Naive B cell (primary cell): ENCODE data around the gene KHSRP. TPM values are rescaled to one million over a fixed set of nuclear protein-coding genes. Genes with fewer than 3 reads are reported as not detected.

ENCODE experiments used
- ATAC-seq, 2 donors: fragments of 150-1000 bp; cut with Tn5 transposase; 2 replicates each; pipeline ENCODE4 v1.10.0; 2021; ENCODE audit warnings: low read depth in 2 of 2, mild to moderate bottlenecking in 2 of 2, moderate library complexity in 2 of 2
- DNase-seq: peaks from one replicate; pipeline ENCODE4 v3.0.0; 2022
- H3K27ac Mint-ChIP-seq, 6 donors: one replicate each; pipeline ENCODE4 v1.8.0; 2020 to 2022; ENCODE audit warnings: mild to moderate bottlenecking in 6 of 6, mixed read lengths in 6 of 6, moderate library complexity in 5 of 6, inconsistent platforms in 2 of 6
- H3K27me3 Mint-ChIP-seq, 3 donors: one replicate each; pipeline ENCODE4 v1.8.0; 2021 to 2022; ENCODE audit warnings: mixed read lengths in 3 of 3, mild to moderate bottlenecking in 1 of 3
- H3K36me3 Mint-ChIP-seq, 2 donors: one replicate each; pipeline ENCODE4 v1.8.0; 2020 to 2022; ENCODE audit warnings: mixed read lengths in 2 of 2, inconsistent platforms in 1 of 2, mild to moderate bottlenecking in 1 of 2
- H3K4me1 Mint-ChIP-seq, 3 donors: one replicate each; pipeline ENCODE4 v1.8.0; 2020 to 2022; ENCODE audit warnings: mixed read lengths in 3 of 3, inconsistent platforms in 1 of 3, mild to moderate bottlenecking in 1 of 3, moderate library complexity in 1 of 3
- H3K4me3 Mint-ChIP-seq, 8 donors: one replicate each; pipeline ENCODE4 v1.8.0; 2020 to 2022; ENCODE audit warnings: mild to moderate bottlenecking in 8 of 8, mixed read lengths in 8 of 8, moderate library complexity in 8 of 8, inconsistent platforms in 2 of 8
- H3K9me3 Mint-ChIP-seq, 7 donors: one replicate each; pipeline ENCODE4 v1.8.0; 2020 to 2022; ENCODE audit warnings: mixed read lengths in 7 of 7, mild to moderate bottlenecking in 5 of 7, inconsistent platforms in 2 of 7, moderate library complexity in 1 of 7
- polyA plus RNA-seq, 6 donors: library from polyadenylated mRNA; unstranded; fragments of 300-500 nt; fragmentation: Illumina TruSeq; gene quantifications; one replicate each; pipeline ENCODE4 v1.2.3, GENCODE V29; 2021; ENCODE audit warnings: low read depth in 6 of 6

The KHSRP gene
- polyA plus RNA-seq, 6 donors from 2014 or later, result 12.1 to 26.3 (median 20.6) TPM

DNA sequence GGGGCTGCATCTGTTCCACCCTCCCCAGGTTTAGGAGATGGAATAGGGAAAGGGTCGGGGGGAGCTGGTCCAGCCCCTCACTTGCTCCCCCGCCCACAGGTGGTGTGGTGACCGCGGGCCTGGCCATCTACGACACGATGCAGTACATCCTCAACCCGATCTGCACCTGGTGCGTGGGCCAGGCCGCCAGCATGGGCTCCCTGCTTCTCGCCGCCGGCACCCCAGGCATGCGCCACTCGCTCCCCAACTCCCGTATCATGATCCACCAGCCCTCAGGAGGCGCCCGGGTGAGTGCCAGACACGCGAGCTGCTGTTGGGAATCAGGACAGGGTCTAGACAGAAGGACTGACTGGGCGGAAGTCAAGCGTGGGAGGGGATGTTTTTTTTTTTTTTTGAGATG is 60.3 kb downstream of the KHSRP start:
- no peak for ATAC-seq
- peak overlapping the region in 5 of 8 donors; percentile 24 to 88 (median 41) for H3K4me3 Mint-ChIP-seq

More for the DNA sequence above, 60.3 kb downstream of the KHSRP start:
- Mint-ChIP-seq H3K4me1 (peaks cover 9 to 20% (median 14%) of the 10 kb centered on the region in 3 donors), H3K27ac (no peak overlapping the region), H3K36me3 (peaks cover 0 to 4% of the 10 kb centered on the region in 2 donors), H3K27me3 (no peaks in the 10 kb centered on the region), H3K9me3 (no peaks in the 10 kb centered on the region)
- DNase-seq, result no peak

Other genes starting within 250 kb of the KHSRP start
- gene MLLT1, start 144.8 kb downstream of the KHSRP start, polyA plus RNA-seq, result 1 to 10 TPM in 4 of 6 donors, under 1 TPM in 2; 0.43 to 1.7 (median 1.3) TPM
- gene ACER1, start 91.2 kb downstream of the KHSRP start, polyA plus RNA-seq, result not detected
- gene CLPP, start 63.3 kb downstream of the KHSRP start, polyA plus RNA-seq, result 100 to 1,000 TPM in 3 of 6 donors, 10 to 100 TPM in 3; 86.7 to 145 (median 102) TPM
- 10 to 100 TPM; 52.8 to 77.4 (median 70.5) TPM for gene ALKBH7, start 52.0 kb downstream of the KHSRP start, polyA plus RNA-seq
- under 1 TPM; 0.35 to 0.56 (median 0.49) TPM for gene PSPN, start 48.9 kb downstream of the KHSRP start, polyA plus RNA-seq
- 10 to 100 TPM in 5 of 6 donors, 1 to 10 TPM in 1; 2.5 to 22.7 (median 18.1) TPM for gene GTF2F1, start 31.6 kb downstream of the KHSRP start, polyA plus RNA-seq
- not detected for gene SLC25A41, start 9.0 kb upstream of the KHSRP start, polyA plus RNA-seq
- gene SLC25A23, start 35.0 kb upstream of the KHSRP start, polyA plus RNA-seq, result 1 to 10 TPM; 1.4 to 5.0 (median 3.2) TPM
- 1 to 10 TPM in 1 of 6 donors, under 1 TPM in 1, not detected in 4; 0.88 to 1.6 TPM for gene CRB3, start 39.5 kb upstream of the KHSRP start, polyA plus RNA-seq
- gene DENND1C, start 57.0 kb upstream of the KHSRP start, polyA plus RNA-seq, result 10 to 100 TPM; 36.5 to 72.3 (median 39.3) TPM
- 1 to 10 TPM in 5 of 6 donors, under 1 TPM in 1; 0.89 to 5.9 (median 2.3) TPM for gene TUBB4A, start 77.5 kb upstream of the KHSRP start, polyA plus RNA-seq
- gene TNFSF9, start 106.2 kb upstream of the KHSRP start, polyA plus RNA-seq, result 1 to 10 TPM in 3 of 6 donors, under 1 TPM in 3; 0.67 to 6.7 (median 1.1) TPM
- 1 to 10 TPM in 2 of 6 donors, under 1 TPM in 1, not detected in 3; 0.64 to 2.2 (median 1.7) TPM for gene CD70, start 166.3 kb upstream of the KHSRP start, polyA plus RNA-seq
- gene TNFSF14, start 245.3 kb upstream of the KHSRP start, polyA plus RNA-seq, result under 1 TPM in 1 of 6 donors, not detected in 5; 0.29 TPM